Bronchial epithelial cell (primary cell): ENCODE results near the gene PGA5. TPM values are rescaled to one million over a fixed set of nuclear protein-coding genes. Genes with fewer than 3 reads are reported as not detected.
A peak's percentile ranks its signal among the peaks of the same experiment; 100 is the strongest.

ENCODE experiments used
- DNase-seq: peaks from one replicate; pipeline ENCODE4 v3.0.0-alpha.2; 2010; ENCODE audit warnings: low read depth
- FAIRE-seq: peaks from 2 replicates; lab custom pipeline; 2011; peaks lifted over from hg19 to GRCh38; lab: Jason Lieb, UNC
- H3K27me3 ChIP-seq: 2 replicates; pipeline ENCODE4 v1.5.1; 2011; ENCODE audit warnings: low read length; ENCODE audit not compliant: control insufficient read depth, insufficient read depth
- H3K36me3 ChIP-seq: 2 replicates; pipeline ENCODE4 v1.5.1; 2011; ENCODE audit warnings: low read length; ENCODE audit not compliant: control insufficient read depth, insufficient read depth
- H3K4me3 ChIP-seq: 2 replicates; pipeline ENCODE4 v1.5.1; 2011; ENCODE audit warnings: mild to moderate bottlenecking, low read depth, low read length, control low read depth
- CTCF ChIP-seq: IDR thresholded peaks from 2 replicates; pipeline ENCODE4 v1.5.1; 2011; ENCODE audit warnings: mild to moderate bottlenecking, moderate library complexity, low read length, control low read depth, inconsistent platforms; ENCODE audit not compliant: insufficient read depth, severe bottlenecking
- total RNA-seq: library from RNA; depleted of rRNA; stranded (reverse); fragments of >200 nt; gene quantifications from 2 replicates; pipeline ENCODE4 v1.2.1, GENCODE V29; 2014

Gene PGA5
- total RNA-seq, 1 donor from 2014 or later, result not detected

GRCh38 chr11:61264371-61264770, 23.4 kb downstream of the PGA5 start:
- FAIRE-seq (no peak), DNase-seq (no peak)
- Histone ChIP-seq H3K36me3 (no peaks in the 10 kb centered on the region), H3K27me3 (no peaks in the 10 kb centered on the region), H3K4me3 (no peak overlapping the region)
- no peak for TF ChIP-seq CTCF

- H3K27me3 ChIP-seq, result no peaks in the 10 kb centered on the region
- no peak overlapping the region for H3K4me3 ChIP-seq
- DNase-seq (no peak), FAIRE-seq (no peak)
- no peak for TF ChIP-seq CTCF
- H3K36me3 ChIP-seq, result no peaks in the 10 kb centered on the region
Observed at GRCh38 chr11:61264795-61265194, 23.8 kb downstream of the PGA5 start.

- no peaks in the 10 kb centered on the region for H3K36me3 ChIP-seq
- no peak overlapping the region for H3K4me3 ChIP-seq
- no peaks in the 10 kb centered on the region for H3K27me3 ChIP-seq
- TF ChIP-seq CTCF, result no peak
- FAIRE-seq (no peak), DNase-seq (no peak)
Observed at GRCh38 chr11:61265357-61265756, 24.4 kb downstream of the PGA5 start.

- no peak for FAIRE-seq
- Histone ChIP-seq H3K36me3 (no peaks in the 10 kb centered on the region), H3K4me3 (no peak overlapping the region), H3K27me3 (no peaks in the 10 kb centered on the region)
- peak; percentile 16 for DNase-seq
- no peak for TF ChIP-seq CTCF
Observed at GRCh38 chr11:61266602-61267001, 25.6 kb downstream of the PGA5 start.

GRCh38 chr11:61267437-61267841, 26.5 kb downstream of the PGA5 start:
- DNase-seq, result no peak

More at GRCh38 chr11:61267437-61267841, 26.5 kb downstream of the PGA5 start:
- Histone ChIP-seq H3K27me3 (no peaks in the 10 kb centered on the region), H3K4me3 (no peak overlapping the region), H3K36me3 (no peaks in the 10 kb centered on the region)
- TF ChIP-seq CTCF, result no peak
- no peak for FAIRE-seq
